Measurements from ENCODE around the gene NELFA. TPM values are rescaled to one million over a fixed set of nuclear protein-coding genes. Genes with fewer than 3 reads are reported as not detected.

Gene NELFA
- total RNA-seq, 6 donors from 2014 or later = 16.7 to 43.0 (median 27.3) TPM

DNA sequence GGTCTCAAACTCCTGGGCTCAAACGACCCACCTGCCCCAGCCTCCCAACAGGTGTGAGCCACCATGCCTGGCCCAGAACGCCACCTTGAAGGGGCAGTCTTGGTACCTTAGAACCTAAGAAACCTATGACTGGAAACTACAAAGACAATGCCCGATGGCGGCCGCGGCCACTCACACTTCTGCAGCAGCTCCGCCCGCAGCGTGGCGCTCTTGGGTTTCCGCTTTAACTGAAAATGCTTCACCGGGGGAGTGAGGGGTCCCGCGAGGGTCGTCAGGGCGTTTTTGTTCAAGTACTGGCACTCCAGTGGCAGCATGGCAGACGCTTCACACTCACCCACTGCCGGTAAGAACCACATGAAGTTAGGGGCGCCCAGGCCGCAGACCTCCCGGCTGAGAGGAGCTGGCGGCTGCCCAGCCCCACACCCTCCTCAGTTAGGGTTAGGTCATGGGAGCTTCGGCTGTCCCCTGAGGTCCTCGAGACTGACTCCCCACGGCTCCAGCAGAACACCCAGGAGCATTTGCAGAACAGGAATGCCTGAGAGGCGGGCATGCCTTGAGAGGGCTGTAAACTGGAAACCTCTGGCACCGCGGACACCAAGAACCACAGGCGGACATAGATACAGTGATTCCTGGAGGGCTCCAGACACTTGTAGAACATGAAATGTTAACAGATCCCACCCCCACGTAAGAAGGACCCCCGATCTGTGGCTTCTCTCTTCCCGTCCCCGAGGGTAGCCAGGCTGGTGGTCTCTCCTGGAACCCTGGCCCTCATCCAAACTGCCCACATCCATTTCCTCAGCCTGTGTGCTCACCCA is 19.0 kb downstream of the NELFA start:
- no peak overlapping the region for H3K27ac ChIP-seq
- no peak overlapping the region for H3K4me3 ChIP-seq
- H3K4me1 ChIP-seq = peaks cover 0 to 6% (median 0%) of the 10 kb centered on the region in 4 donors
- TF ChIP-seq, protein P1, sequence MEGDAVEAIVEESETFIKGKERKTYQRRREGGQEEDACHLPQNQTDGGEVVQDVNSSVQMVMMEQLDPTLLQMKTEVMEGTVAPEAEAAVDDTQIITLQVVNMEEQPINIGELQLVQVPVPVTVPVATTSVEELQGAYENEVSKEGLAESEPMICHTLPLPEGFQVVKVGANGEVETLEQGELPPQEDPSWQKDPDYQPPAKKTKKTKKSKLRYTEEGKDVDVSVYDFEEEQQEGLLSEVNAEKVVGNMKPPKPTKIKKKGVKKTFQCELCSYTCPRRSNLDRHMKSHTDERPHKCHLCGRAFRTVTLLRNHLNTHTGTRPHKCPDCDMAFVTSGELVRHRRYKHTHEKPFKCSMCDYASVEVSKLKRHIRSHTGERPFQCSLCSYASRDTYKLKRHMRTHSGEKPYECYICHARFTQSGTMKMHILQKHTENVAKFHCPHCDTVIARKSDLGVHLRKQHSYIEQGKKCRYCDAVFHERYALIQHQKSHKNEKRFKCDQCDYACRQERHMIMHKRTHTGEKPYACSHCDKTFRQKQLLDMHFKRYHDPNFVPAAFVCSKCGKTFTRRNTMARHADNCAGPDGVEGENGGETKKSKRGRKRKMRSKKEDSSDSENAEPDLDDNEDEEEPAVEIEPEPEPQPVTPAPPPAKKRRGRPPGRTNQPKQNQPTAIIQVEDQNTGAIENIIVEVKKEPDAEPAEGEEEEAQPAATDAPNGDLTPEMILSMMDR (IDR thresholded peaks at IDR 0.05) = no peak
- no peak for TF ChIP-seq POLR2A (IDR thresholded peaks at IDR 0.05)
- TF ChIP-seq POLR2AphosphoS5 (IDR thresholded peaks at IDR 0.05) = no peak
- TF ChIP-seq EP300 (IDR thresholded peaks at IDR 0.05) = no peak
- ATAC-seq (ENCODE audit: low FRiP score in 2 of 2) (no peak), DNase-seq (peak in 1 of 2 donors; percentile 60)
- H3K9me3 ChIP-seq = no peaks in the 10 kb centered on the region
- WGBS, 2 donors = 95 to 97% methylated on average over 23 to 33 of the region's 33 CpGs
- peaks cover 25 to 68% (median 61%) of the 10 kb centered on the region in 4 donors for H3K36me3 ChIP-seq
- H3K27me3 ChIP-seq = no peaks in the 10 kb centered on the region

DNA sequence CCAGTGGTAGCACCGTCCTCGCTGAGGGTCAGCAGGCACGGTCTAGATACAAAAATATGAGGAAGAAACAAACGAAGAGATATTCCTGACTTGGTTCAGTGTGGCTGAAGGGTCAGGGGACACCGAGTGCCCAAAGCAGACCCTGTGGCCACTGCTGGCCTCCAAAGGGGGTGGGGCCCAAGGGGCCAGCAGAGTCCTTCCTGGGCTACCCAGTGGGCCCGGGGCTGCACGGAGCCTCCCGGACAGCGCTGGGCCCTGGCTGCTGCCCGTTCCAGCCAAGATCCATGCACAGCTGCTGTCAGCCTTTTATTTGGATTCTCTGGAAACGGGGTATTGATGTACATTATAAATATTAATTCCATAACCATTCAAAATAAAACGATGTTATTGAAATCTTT is 20.4 kb downstream of the NELFA start:
- Histone ChIP-seq H3K36me3 (peaks cover 32 to 82% (median 75%) of the 10 kb centered on the region in 4 donors), H3K27me3 (no peaks in the 10 kb centered on the region), H3K4me1 (peaks cover 0 to 6% (median 0%) of the 10 kb centered on the region in 4 donors), H3K9me3 (no peaks in the 10 kb centered on the region), H3K27ac (no peak overlapping the region), H3K4me3 (no peak overlapping the region)
- ATAC-seq (ENCODE audit: low FRiP score in 2 of 2) (no peak), DNase-seq (peak in 1 of 2 donors; percentile 48)
- WGBS, 2 donors = 93 to 95% methylated on average over 12 of the region's 12 CpGs
- TF ChIP-seq POLR2AphosphoS5 (IDR thresholded peaks at IDR 0.05) (no peak), POLR2A (IDR thresholded peaks at IDR 0.05) (no peak), EP300 (IDR thresholded peaks at IDR 0.05) (no peak)
- TF ChIP-seq, protein P1 (IDR thresholded peaks at IDR 0.05) = no peak

DNA sequence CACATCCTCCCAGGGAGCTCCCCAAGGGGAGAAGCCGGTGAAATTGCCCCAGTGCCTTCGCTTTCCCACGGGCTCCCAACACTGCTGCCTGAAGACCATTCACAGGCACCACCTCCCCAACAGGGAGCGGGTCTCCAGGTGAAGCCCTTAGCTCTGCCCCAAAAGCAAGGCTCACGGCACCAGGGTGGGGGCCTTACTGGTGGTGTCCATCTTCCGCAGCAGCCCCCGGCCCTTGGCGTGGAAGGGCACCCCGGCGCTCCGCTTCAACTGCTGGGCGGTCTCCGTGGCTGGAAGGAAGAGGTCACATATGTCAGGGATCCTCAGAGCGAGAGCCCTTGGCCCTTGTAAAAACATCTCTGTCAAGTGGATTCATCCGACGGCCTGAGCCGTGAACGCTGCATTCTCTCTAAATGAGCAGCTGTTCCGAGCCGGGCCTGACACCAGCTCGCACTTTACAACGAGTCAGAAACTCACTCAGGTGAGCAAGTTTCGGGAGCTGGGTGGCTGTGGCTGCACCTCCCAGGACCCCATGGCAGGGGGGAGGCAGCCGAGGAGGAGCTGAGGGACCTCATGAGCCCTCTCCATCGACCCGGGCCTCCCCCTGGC is 20.9 kb downstream of the NELFA start:
- no peak overlapping the region for H3K4me3 ChIP-seq
- H3K27me3 ChIP-seq = no peaks in the 10 kb centered on the region
- H3K9me3 ChIP-seq = no peaks in the 10 kb centered on the region
- ATAC-seq (ENCODE audit: low FRiP score in 2 of 2) (no peak), DNase-seq (peak in 1 of 2 donors; percentile 69)
- peaks cover 0 to 6% (median 0%) of the 10 kb centered on the region in 4 donors for H3K4me1 ChIP-seq
- WGBS, 2 donors = 96% methylated on average over 25 to 26 of the region's 26 CpGs
- no peak overlapping the region for H3K27ac ChIP-seq
- peaks cover 35 to 88% (median 80%) of the 10 kb centered on the region in 4 donors for H3K36me3 ChIP-seq
- no peak for TF ChIP-seq EP300 (IDR thresholded peaks at IDR 0.05)
- TF ChIP-seq, protein P1 (IDR thresholded peaks at IDR 0.05) = no peak
- no peak for TF ChIP-seq POLR2AphosphoS5 (IDR thresholded peaks at IDR 0.05)
- no peak for TF ChIP-seq POLR2A (IDR thresholded peaks at IDR 0.05)

DNA sequence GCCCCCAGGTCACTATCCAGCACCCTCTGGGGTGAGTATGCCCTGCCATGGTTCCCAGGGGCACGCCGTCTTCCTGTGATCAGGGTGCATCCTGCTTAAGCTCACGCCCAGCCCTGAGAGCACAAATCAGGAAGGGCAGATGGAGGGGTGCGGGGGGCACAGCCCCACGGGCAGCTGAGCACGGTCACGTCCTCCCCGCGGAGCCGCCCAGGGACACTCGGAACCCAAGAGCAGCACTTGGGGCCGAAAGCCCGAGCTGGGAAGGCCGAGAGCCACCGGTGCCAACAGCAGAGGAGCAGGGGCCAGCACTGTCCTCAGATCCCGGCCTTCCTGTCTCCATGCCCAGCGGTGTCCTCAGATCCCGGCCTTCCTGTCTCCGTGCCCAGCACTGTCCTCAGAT is 21.5 kb downstream of the NELFA start:
- WGBS, 2 donors = 95 to 97% methylated on average over 10 to 19 of the region's 19 CpGs
- H3K4me1 ChIP-seq = peaks cover 0 to 2% (median 0%) of the 10 kb centered on the region in 4 donors
- H3K27ac ChIP-seq = no peak overlapping the region
- H3K9me3 ChIP-seq = no peaks in the 10 kb centered on the region
- no peaks in the 10 kb centered on the region for H3K27me3 ChIP-seq
- peaks cover 35 to 93% (median 85%) of the 10 kb centered on the region in 4 donors for H3K36me3 ChIP-seq
- TF ChIP-seq POLR2AphosphoS5 (IDR thresholded peaks at IDR 0.05) = no peak
- no peak for TF ChIP-seq POLR2A (IDR thresholded peaks at IDR 0.05)
- ATAC-seq (ENCODE audit: low FRiP score in 2 of 2) (no peak), DNase-seq (peak in 1 of 2 donors; percentile 81)
- no peak overlapping the region for H3K4me3 ChIP-seq

DNA sequence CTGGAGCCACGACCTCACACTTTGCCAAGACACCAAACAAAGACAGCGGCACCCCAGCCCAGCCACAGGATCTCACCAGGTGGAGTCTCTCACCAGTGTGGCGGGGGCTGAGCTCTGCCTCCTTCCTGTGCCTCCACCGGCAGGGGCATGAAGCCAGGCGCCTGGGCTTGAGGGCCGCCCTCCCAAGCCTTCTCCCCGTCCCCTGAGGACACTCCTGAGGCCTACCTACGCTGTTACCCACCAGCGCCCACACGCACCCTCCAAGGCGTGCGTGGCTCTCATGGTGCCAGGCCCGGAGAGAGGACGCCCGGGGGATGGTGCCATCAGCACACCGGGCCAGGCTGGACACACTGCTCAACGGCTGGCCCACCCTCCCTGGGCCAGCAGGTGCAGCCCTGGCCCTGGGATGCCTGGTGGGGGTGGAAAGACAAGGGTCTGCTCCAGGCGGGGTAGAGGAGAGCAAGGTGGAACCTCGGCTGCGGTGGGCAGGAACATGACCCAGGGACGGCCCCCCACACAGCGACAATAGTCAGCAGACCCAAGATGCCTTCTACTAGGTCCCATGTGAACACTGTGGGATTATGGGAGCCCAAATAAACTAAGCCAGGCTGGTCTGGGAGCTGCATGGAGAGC is 22.1 kb downstream of the NELFA start:
- no peaks in the 10 kb centered on the region for H3K9me3 ChIP-seq
- H3K27ac ChIP-seq = no peak overlapping the region
- no peaks in the 10 kb centered on the region for H3K4me1 ChIP-seq
- ATAC-seq (ENCODE audit: low FRiP score in 2 of 2) = no peak
- DNase-seq = peak; percentile 19 to 65
- H3K4me3 ChIP-seq = no peak overlapping the region
- WGBS, 2 donors = 88% methylated on average over 14 to 22 of the region's 22 CpGs
- TF ChIP-seq POLR2A (IDR thresholded peaks at IDR 0.05) (no peak), EP300 (IDR thresholded peaks at IDR 0.05) (no peak), POLR2AphosphoS5 (IDR thresholded peaks at IDR 0.05) (no peak)
- TF ChIP-seq, protein P1 (IDR thresholded peaks at IDR 0.05) = no peak
- peaks cover 35 to 99% (median 85%) of the 10 kb centered on the region in 4 donors for H3K36me3 ChIP-seq
- H3K27me3 ChIP-seq = no peaks in the 10 kb centered on the region
